ENCODE measurements around the gene FRMD5. TPM values are rescaled to one million over a fixed set of nuclear protein-coding genes. Genes with fewer than 3 reads are reported as not detected.

The FRMD5 gene
- total RNA-seq, 1 experiment from 2014 or later, result 0.98 TPM

DNA sequence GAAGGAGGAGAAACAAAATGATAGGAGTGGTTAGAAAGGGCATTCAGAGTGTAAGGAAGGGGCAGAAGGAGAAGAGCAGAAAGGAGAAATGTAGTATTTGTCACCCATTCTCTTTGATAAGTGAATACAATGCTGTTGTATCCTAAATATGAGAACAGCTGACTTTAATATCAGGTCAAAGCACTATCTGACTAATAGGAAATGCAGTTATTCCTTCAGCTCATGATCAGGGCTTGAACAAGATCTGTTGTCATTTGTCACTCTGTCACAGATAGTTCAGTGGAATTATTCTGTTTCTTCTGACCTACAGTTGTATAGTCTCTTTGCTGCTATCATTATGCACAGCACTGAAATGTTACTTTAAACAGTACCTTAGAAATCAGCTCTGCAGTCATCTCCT is 149.4 kb downstream of the FRMD5 start:
- POLR2A ChIA-PET, result interaction anchor here (0.6 to 0.9 kb wide), 3 partner anchors 9 to 71 kb away, joined by 3 read pairs; no protein-coding TSS in a partner anchor
- no peak for DNase-seq (ENCODE audit: unreplicated experiment)
- H3K36me3 Mint-ChIP-seq (ENCODE audit: insufficient read depth, unreplicated experiment), result no peaks in the 10 kb centered on the region
- H3K27ac Mint-ChIP-seq (ENCODE audit: low read depth, unreplicated experiment), result no peak overlapping the region
- intact Hi-C loops (cut with micrococcal nuclease), result no loop called here
- H3K4me3 Mint-ChIP-seq (ENCODE audit: unreplicated experiment), result no peak overlapping the region
- CTCF ChIA-PET, result interaction anchor here (0.5 to 0.6 kb wide), 2 partner anchors 27 to 135 kb away, joined by 4 read pairs; no protein-coding TSS in a partner anchor
- TF ChIP-seq, protein P1, sequence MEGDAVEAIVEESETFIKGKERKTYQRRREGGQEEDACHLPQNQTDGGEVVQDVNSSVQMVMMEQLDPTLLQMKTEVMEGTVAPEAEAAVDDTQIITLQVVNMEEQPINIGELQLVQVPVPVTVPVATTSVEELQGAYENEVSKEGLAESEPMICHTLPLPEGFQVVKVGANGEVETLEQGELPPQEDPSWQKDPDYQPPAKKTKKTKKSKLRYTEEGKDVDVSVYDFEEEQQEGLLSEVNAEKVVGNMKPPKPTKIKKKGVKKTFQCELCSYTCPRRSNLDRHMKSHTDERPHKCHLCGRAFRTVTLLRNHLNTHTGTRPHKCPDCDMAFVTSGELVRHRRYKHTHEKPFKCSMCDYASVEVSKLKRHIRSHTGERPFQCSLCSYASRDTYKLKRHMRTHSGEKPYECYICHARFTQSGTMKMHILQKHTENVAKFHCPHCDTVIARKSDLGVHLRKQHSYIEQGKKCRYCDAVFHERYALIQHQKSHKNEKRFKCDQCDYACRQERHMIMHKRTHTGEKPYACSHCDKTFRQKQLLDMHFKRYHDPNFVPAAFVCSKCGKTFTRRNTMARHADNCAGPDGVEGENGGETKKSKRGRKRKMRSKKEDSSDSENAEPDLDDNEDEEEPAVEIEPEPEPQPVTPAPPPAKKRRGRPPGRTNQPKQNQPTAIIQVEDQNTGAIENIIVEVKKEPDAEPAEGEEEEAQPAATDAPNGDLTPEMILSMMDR (IDR thresholded peaks at IDR 0.05; ENCODE audit: unreplicated experiment), result no peak
- H3K27me3 Mint-ChIP-seq (ENCODE audit: insufficient read depth, unreplicated experiment), result no peaks in the 10 kb centered on the region
- H3K4me1 Mint-ChIP-seq (ENCODE audit: insufficient read depth, unreplicated experiment), result no peaks in the 10 kb centered on the region
- H3K9me3 Mint-ChIP-seq (ENCODE audit: unreplicated experiment), result peaks cover 12% of the 10 kb centered on the region
- BruUV-seq (replicated peaks), result no TSS peak

DNA sequence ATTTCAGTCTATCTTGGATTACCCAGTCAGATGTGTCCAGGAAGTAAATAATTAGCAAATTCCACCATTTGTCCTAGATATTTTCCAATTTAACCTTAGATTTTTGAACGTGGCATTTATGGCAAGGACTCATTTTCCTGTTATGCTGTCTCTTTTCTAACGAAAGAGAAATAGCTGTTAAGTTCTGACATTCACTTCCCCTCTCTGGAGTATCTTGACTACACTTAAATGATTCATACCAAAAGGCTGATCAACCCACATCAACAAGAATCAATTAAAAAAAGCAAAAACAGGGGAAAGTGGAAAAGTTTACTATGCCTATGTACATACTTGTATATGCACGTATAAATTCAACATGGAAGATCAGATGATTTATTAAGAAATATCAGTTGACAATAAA is 149.9 kb downstream of the FRMD5 start:
- Mint-ChIP-seq H3K9me3 (ENCODE audit: unreplicated experiment) (peaks cover 14% of the 10 kb centered on the region), H3K27ac (ENCODE audit: low read depth, unreplicated experiment) (no peak overlapping the region), H3K4me1 (ENCODE audit: insufficient read depth, unreplicated experiment) (no peaks in the 10 kb centered on the region), H3K27me3 (ENCODE audit: insufficient read depth, unreplicated experiment) (no peaks in the 10 kb centered on the region), H3K4me3 (ENCODE audit: unreplicated experiment) (no peak overlapping the region), H3K36me3 (ENCODE audit: insufficient read depth, unreplicated experiment) (no peaks in the 10 kb centered on the region)
- DNase-seq (ENCODE audit: unreplicated experiment), result no peak
- ChIA-PET POLR2A (interaction anchor here (0.6 to 0.9 kb wide), 4 partner anchors 9 to 257 kb away, joined by 3 read pairs; no protein-coding TSS in a partner anchor), CTCF (interaction anchor here (0.5 to 0.6 kb wide), 2 partner anchors 27 to 135 kb away, joined by 4 read pairs; no protein-coding TSS in a partner anchor)
- intact Hi-C loops (cut with micrococcal nuclease), result no loop called here
- no TSS peak for BruUV-seq (replicated peaks)
- TF ChIP-seq, protein P1 (IDR thresholded peaks at IDR 0.05; ENCODE audit: unreplicated experiment), result no peak

DNA sequence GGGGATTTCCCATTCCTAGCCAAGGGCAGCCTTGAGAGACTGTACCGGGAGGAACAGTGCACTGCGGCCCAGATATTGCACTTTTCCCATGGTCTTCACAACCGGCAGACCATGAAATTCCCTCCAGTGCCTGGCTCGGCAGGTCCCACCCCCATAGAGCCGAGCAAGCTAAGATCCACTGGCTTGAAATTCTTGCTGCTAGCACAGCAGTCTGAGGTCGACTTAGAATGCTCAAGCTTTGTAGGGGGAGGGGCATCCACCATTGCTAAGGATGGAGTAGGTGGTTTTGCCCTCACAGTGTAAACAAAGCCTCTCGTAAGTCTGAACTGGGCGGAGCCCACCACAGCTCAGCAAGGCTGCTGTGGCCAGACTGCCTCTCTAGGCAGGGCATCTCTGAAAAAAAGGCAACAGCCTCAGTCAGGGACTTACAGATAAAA is 156.3 kb downstream of the FRMD5 start:
- TF ChIP-seq, protein P1 (IDR thresholded peaks at IDR 0.05; ENCODE audit: unreplicated experiment), result no peak
- Mint-ChIP-seq H3K36me3 (ENCODE audit: insufficient read depth, unreplicated experiment) (no peaks in the 10 kb centered on the region), H3K9me3 (ENCODE audit: unreplicated experiment) (peaks cover 21% of the 10 kb centered on the region), H3K4me1 (ENCODE audit: insufficient read depth, unreplicated experiment) (peaks cover 15% of the 10 kb centered on the region), H3K4me3 (ENCODE audit: unreplicated experiment) (no peak overlapping the region), H3K27ac (ENCODE audit: low read depth, unreplicated experiment) (no peak overlapping the region), H3K27me3 (ENCODE audit: insufficient read depth, unreplicated experiment) (no peaks in the 10 kb centered on the region)
- no TSS peak for BruUV-seq (replicated peaks)
- intact Hi-C loops (cut with micrococcal nuclease), result no loop called here
- CTCF ChIA-PET, result no interaction called here
- DNase-seq (ENCODE audit: unreplicated experiment), result no peak
- POLR2A ChIA-PET, result no interaction called here

DNA sequence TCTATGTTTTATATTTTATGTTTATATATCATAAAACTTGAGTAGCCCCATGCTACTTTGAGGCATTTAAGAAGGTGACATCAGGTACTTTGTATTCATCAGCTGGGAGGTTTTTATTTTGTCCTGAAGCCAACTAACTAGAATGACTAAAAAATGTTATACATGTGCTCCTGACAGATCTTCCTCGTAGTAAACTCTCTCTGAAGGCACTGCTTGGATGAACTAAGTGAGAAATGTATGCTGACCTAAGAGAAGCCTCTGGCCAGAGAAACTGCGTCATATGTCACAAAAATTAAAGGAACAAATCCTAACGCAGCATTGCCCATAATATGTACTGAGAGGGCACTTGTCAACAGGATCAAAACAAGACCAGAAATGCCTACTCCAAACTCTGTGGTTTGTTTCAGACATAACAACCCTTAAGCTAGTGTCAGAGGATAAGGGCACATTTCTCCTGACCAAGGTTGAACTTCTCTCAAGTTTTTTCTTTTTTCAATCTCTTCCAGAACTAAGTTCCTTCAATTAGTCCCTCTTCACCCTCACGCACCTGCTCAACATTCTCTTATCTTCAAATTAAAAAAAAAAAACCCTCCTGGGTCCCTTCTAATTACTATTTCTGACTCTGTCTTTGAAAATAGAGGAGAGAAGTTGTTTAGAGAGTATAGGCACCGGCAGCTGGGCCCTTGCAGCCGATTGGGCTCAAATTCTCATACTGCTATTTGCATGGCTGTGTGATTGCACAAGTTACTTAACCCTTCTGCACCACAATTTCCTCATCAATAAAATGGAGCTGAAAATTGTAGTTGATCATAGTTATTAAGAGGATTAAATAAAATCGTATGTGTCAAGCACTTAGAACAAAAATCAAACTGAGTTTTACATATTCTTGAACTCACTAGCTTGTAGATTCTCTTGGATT is 159.0 kb downstream of the FRMD5 start:
- no peak overlapping the region for H3K27ac Mint-ChIP-seq (ENCODE audit: low read depth, unreplicated experiment)
- peaks cover 13% of the 10 kb centered on the region for H3K9me3 Mint-ChIP-seq (ENCODE audit: unreplicated experiment)
- intact Hi-C loops (cut with micrococcal nuclease), result no loop called here
- H3K27me3 Mint-ChIP-seq (ENCODE audit: insufficient read depth, unreplicated experiment), result no peaks in the 10 kb centered on the region
- H3K36me3 Mint-ChIP-seq (ENCODE audit: insufficient read depth, unreplicated experiment), result no peaks in the 10 kb centered on the region
- TF ChIP-seq, protein P1 (IDR thresholded peaks at IDR 0.05; ENCODE audit: unreplicated experiment), result no peak
- H3K4me3 Mint-ChIP-seq (ENCODE audit: unreplicated experiment), result no peak overlapping the region
- H3K4me1 Mint-ChIP-seq (ENCODE audit: insufficient read depth, unreplicated experiment), result peaks cover 16% of the 10 kb centered on the region
- ChIA-PET CTCF (interaction anchor here (0.6 to 0.8 kb wide), 3 partner anchors 26 to 287 kb away, joined by 3 to 4 read pairs (median 3); no protein-coding TSS in a partner anchor), POLR2A (no interaction called here)
- BruUV-seq (replicated peaks), result no TSS peak
- no peak for DNase-seq (ENCODE audit: unreplicated experiment)

Measured in MCF 10A (cell line).